GM18870 (cell line): ENCODE results near the gene GNGT2.
"Not testable (repeated sequence)": the region's sequence is repeated elsewhere in the genome, so short reads cannot be mapped to it uniquely, and the experiment has no call there.

Experiments used
- ATAC-seq: cut with Tn5 transposase; IDR thresholded peaks from one replicate; pipeline ENCODE4 v1.9.1; 2021; ENCODE audit warnings: moderate library complexity; ENCODE audit not compliant: unreplicated experiment

Gene GNGT2

DNA sequence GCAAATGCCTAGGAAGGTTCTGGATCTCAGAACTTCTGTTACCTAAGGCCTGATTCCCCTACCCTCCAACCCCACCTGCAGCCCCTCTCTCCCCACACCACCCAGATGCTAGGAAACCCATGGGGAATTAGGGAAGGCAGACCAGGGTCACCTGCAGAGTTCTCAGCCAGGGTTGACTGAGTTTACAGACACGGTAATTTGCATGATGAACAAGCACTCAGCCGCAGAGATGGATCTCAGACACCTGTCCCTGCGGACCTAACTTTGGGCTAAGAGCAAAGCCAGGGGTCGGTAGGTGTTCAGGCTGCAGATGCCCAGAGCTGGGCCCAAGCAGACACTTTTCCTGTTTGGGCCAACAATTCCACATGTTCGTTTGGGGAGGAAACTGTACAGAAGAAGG lies 3.0 kb upstream of the GNGT2 start:
- no peak for ATAC-seq

DNA sequence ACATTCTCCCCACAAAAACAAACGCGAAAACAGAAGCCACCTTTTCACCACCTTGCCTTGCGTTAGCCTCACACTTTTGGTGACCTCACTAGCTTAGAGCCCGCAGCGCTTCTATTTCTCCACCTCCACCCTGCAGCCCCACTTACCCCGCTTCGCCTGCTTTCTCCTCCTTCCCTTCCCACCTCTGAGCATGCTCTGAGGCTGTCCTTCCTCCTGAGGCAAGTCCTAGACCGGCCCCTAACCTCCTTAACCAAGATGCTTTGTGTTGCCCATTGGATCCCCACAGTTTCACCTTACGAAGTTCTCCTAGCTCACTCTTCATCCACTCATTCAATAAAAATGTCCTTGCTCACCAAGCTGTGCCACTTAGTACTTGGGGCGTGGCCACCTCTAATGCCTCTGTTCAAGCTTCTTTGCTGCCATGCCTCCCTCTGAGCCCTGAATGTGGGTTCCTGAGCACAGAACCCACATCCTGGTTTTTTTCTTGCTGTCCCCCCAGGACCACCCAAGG lies 1.3 kb downstream of the GNGT2 start:
- no peak for ATAC-seq

DNA sequence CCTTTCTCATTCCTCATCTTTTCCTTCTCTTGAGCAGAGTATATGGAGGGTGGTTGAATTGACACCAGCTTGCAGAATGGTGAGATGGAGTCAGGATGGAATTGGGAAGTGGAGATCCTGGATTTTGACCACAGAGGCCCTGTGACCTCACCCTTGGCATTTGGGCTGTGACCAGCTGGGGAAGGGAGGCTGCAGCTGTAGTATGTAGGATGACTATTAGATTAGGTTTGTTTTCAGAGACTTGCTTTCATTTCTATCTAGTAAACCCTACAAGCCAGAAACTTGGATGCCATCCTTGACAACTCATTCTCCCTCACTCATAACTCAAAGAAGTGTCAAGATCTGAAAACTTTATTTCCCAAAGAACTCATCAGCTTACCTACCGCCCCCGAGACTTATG lies 5.9 kb downstream of the GNGT2 start:
- ATAC-seq, result no peak

DNA sequence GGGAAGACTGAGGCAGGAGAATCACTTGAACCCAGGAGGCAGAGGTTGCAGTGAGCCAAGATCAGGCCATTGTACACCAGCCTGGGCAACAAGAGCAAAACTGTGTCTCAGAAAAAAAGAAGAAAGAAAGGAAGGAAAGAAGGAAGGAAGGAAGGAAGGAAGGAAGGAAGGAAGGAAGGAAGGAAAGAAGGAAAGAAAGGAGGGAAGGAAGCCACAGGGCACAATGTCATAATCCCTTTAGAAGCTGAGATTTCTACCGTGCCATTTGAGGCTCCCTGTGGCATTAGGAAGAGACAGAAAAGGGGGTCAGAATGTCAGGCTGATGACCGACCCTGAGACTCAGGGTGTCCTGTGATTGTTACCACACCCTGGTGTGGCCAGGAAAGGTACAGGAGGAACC lies 6.6 kb downstream of the GNGT2 start:
- ATAC-seq, result no peak

DNA sequence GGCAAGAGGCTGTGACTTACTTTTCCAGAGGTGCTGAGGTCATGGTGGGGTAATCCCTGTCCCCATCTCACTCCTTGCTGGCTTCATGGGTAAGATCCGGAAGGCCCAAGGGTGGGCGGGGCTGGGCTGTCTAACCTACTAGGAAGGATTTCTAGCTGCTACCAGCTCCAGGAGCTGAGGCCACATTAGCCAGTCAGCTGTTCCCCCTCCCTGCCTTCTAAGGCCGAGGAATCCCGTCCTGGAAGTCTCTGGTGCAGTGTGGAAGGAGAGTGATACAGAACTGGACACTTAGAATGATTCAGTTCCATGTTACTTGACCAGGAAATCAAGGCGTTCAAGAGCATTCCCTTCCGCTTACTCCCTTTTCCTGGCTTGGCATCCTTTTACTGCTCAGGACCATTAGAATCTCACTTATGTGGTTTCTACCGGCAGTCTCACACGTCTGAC lies 8.9 kb downstream of the GNGT2 start:
- no peak for ATAC-seq

DNA sequence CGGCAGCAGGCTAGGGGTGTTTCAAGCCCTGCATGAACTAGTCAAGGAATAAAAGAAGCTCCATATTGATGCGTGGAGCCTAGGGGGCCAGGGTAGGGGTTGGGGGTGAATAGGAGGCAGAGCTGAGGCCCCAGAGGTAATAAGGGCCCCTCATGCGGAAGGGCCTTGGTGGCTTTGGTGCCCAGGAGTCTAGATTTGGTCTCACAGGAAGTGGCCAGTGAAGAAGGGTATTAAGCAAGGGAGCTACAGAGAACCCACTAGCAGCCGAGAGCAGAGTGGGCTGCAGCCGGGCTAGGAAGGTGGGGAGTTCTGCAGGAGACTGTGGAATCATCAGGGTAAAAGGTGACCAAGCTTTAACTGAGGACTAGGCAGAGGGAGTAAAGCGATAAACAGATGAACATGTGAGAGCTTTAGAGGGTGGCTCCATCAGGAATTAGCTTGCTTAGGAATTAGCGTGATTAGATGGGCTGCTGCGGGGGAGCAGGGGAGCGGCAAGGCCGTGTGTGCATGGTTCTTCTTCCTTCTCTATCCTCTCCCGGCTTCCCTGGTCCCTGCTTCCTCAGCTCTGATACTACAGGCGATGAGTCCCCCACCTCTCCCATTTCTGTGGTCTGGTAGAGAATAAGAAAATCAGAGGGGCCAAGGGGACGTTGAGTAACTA lies 9.8 kb downstream of the GNGT2 start:
- ATAC-seq, result no peak

DNA sequence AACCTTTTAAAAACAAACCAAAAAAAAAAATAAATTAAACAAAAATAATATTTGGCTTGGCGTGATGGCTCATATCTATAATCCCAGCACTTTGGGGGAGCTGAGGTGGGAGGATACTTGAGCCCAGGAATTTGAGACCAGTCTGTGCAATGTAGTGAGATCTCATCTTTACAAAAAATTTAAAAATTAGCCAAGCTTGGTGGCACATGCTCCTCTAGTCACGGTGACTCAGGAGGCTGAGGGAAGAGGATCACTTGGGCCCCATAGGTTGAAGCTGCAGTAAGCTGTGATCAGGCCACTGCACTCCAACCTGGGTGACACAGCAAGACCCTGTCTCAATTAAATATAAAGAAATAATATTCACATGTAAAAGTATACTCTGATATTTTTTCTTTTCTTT lies 12.2 kb downstream of the GNGT2 start:
- no peak for ATAC-seq

DNA sequence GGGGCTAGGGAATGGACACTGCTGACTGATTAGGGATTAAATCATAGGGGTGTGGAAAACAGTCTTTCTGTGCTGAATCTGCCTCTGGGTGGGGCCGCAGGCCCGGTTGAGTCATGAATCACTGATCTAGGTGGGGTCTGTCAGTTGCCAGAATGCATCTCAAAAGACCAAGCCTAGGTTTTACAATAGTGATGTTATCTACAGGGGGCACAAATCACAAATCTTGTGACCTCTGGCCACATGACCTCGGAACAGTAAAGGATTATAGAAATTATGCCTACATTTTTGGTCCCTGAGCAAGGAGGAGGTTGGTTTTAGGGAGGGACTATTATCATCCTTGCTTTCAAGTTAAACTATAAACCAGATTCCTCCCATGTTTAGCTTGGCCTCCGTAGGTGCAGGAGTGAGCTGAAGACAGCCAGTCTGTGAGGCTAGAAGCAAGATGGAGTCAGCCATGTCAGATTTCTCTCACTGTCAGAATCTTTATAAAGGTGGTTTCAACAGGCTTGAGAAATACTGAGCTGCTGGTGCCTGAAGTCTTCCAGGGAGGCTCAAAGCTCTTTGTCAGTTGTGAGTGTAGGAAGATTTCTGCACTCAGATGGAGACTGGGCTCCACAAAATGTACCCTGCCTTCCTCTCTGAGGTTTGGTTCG lies 12.9 kb downstream of the GNGT2 start:
- ATAC-seq, result no peak

DNA sequence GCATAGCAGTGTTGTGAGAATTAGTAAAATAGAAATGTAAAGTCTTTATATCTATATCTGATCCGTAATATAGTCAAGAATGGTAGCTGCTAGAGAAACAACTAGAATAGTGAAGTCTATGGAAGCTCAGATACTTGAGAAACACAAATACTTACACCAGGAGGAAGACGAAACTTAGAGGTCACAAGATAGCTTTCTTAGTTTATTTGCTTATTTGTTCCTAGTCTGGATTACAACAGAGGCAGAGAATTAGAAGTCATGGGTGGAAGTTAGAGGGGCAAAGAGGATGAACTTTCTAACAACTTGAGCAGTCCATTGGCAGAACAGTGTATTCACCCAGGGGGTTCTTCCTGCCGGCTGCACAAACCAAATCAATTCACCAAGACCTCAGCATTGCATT lies 13.9 kb downstream of the GNGT2 start:
- ATAC-seq, result no peak

DNA sequence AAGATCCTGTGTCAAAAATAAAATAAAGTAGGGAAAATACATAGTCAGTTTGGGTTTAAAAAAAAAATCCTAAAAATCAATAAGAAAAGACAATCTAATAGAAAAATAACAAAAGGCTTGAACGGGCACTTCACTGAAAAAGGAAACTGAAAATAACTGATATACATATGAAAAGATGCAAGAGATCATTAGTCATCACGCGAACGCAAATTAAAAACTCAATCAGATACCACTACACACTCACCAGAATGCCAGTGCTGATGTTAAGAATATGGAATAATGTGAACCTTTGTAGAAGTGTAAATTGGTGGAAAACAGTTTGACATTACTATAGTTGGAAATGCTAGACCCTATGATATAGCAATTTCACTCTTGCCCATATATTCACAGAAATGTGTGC lies 14.6 kb downstream of the GNGT2 start:
- ATAC-seq, result no peak

DNA sequence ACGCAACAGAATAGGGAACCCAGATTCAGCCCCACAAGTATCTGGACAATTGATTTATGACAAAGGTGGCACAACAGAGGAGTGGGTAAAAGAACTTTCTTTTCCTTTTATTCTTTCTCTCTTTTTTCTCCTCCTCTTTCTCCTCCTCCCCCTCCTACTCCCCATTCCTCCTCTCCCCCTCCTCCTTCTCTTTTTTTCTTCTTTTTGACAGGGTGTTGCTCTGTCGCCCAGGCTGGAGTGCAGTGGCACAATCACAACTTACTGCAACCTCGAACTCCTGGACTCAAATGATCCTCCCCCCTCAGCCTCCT lies 16.1 kb downstream of the GNGT2 start:
- ATAC-seq, result no peak

DNA sequence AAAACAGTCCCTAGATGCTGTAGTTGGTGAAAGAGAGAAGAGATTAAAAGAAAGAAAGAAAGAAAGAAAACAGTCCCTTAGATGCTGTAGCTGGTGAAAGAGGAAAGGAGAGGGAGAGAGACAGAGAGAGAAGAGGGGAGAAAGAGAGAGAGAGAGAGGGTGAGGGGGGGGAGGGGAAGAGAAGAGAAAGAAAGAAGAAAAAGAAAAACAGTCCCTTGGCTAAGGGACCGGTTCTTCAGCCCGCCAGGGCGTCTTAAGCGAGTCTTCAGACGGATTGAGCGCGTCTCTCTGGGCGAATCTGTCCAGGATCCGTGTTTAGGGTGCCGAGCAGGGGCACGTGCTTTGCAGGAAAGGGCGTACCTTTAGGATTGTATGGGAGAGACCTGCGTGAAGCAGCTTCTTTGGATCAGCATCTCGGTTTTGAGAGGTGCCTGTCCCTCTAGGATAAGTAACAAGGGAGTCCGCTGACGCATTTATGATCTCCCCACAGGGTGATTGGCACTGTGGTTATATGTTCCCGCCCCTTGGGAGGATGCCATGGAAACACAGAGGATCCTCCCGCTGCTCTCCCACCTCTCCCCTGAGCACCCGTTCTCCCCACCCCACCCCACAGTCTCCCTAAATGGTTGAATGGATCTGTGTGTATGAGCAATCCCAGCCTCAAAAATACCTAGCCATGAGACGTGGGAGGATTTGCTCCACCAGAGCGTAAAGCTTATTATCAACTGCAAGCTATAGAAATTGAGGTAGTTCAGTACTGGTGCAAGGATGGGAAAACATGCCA lies 16.7 kb downstream of the GNGT2 start:
- ATAC-seq, result no peak

DNA sequence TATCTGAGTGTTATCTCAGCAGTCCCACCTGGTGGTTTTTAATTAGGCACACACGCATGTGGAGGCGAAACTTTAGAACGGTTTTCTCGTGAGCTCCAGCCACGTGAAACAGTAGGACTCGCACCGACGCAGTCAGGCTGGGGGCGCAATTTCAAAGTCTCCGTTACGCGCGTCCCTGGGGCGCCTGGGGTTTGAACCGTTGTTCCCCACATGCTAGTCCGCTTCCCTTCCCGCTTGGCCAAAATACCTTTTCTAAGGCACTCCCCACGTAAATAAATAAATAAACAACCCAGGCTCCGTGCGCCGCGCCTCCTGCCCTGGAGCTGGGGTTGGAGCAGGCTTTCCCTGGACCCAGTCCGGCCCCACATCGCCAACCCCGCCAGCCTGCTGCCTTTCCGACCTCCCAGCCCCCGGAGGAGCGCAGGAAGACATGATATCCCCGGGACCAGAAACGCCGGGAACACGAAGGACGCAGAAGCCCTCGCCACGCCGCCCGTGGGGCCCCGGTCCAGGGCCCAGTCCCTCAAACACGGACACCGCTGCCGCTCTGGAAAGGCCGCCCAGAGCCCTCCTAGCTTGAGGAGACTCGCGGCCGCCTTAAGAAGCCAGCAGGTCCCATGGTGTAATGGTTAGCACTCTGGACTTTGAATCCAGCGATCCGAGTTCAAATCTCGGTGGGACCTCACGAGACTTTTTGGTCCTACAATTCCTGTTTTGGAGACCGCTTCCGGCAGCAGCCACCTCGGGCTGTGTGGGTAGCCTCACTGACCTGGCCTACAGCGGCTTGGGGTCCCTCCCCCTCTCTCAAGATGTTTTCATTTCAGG lies 18.2 kb downstream of the GNGT2 start:
- peak; percentile 29 for ATAC-seq

DNA sequence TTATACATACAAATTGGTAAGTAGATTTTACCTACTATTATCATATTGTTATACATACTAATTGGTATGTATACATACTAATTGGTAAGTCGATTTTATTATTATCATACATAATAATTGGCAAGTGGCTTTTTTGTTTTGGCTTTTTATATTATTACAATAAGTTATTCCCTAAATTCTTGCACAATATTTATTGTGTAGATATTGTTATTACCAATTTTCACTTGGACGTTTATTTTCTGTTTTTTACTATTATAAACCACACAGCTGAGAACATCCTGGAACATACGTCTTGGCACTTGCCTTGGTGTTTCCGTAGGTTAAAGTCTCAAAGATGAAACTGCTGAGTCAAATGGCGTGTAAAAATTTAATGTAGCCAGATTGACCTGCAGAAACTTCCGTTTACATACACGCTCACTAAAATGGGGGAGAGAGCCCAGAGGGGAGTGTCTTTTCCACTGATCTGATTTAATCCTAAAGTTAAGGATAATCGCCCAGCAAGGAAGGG lies 18.9 kb downstream of the GNGT2 start:
- ATAC-seq, result peak; percentile 1

DNA sequence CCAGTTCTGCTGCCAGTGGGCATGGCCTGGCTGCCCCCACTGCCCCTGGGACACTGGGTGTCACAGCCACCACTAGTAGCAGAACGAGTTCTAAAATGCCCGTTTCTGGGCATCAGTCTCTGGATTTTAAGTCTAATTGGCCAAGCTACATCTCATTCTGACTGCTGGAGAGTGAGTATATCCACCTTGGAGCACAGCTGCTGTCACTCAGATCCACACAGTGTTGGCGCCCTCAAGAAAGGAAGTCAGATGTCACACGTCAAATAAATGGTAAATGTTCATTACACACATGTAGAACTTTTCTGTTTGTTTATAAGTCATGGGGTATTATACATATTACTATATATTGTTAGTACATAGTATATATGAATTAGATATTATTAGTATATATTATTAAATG lies 19.4 kb downstream of the GNGT2 start:
- no peak for ATAC-seq

DNA sequence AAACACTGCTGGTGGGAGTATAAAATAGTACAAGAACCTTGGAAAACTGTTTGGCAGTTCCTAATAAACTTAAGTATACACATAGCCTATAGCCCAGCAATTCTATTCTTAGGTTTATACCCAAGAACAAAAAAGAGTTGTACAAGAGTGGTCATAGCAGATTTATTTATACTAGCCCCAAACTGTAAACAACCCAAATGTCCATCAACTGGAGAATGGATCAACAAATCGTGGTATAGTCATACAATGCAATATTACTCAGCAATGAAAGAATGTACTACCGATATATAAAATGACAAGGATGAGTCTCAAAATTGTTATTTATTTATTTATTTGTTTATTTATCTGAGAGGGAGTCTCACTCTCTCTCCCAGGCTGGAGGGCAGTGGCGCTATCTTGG lies 23.1 kb downstream of the GNGT2 start:
- no peak for ATAC-seq

DNA sequence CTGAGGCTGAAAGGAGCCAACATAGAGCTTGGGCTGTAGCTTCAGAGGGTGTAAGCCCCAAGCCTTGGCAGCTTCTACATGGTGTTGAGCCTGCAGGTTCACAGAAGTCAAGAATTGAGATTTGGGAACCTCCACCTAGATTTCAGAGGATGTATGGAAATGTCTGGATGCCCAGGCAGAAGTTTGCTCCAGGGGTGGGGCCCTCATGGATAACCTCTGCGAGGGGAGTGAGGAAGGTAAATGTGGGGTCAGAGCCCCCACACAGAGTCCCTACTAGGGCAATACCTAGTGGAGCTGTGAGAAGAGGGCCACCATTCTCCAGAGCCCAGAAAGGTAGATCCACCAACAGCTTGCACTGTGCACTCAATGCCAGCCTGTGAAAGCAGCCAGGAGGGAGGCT lies 25.0 kb downstream of the GNGT2 start:
- ATAC-seq, result not testable (repeated sequence)

DNA sequence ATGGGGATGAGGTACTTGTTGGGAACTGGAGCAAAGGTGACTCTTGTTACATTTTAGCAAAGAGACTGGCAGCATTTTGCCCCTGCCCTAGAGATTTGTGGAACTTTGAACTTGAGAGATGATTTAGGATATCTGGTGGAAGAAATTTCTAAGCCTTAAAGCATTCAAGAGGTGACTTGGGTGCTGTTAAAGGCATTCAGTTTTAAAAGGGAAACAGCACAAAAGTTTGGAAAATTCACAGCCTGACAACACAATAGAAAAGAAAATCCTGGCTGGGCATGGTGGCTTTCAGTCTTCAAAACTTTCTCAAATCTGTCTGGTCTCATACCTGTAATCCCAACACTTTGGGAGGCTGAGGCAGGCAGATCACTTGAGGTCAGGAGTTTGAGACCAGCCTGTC lies 25.9 kb downstream of the GNGT2 start:
- not testable (repeated sequence) for ATAC-seq

DNA sequence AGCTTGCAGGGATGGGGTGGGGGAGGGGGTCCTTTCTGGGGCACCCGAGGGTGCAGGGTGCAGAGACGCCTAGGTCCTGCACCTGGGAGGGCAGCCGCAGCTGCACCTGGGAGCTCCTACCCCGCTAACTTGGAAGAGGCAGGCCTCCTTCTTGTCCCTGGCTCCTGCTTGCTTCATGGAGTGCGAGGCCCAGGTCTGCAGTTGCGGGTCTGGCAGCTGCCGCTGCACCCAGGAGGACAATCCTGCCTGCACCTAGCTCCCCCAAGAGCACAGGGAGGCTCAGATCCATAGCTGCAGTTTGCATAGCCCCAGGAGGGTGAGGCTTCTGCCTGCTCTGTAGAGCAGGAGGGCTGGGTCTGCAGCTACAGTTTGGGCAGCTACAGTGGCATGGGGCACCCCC lies 26.6 kb downstream of the GNGT2 start:
- no peak for ATAC-seq

DNA sequence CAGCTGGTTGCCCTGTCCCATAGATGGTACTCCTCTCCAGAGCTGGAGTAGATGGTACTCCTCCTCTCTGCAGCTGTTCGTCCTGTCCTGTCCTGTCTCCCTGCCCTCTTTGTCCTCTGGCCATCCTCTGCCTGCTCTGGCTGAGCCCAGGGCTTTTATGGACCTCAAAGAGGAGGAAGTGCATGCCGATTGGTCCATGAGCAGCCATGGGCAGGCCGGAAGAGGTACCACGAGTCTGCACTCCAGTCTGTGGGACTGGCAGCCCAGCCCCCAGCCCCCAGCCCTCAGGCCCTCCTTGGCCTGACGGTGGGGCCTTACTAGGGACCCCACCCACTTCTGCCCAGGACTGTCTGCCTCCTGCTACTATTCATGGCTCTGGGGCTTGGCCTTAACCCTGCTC lies 27.0 kb downstream of the GNGT2 start:
- no peak for ATAC-seq

DNA sequence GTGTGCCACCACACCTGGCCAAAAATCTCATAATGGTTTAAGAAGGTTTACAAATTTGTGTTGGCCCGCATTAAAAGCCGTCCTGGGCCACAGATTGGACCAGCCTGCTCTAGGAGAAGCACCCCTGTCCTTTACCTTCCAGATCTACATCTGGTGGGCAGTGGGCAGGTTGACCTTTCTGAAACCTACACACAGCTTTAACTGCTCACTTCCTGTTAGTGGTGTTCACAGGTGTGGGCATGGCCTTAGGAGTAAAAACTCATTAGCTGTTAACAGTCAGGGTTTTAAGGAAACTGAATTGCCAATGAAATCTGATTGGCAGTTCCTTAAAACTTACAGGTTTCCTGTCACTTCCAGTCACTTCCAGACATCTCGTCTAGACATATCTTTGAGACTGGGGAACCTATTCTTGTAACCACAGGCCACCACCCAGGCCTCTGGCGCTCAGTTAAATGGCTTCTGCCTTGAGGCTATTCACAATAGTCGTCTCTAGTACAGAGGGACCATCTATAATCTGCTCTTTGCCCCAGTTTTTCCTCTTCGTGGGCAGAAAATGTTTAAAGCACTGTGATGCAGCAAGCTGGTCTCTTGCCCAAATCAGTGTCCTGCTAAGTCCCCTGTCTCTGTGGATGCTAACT lies 29.3 kb downstream of the GNGT2 start:
- ATAC-seq, result no peak
